H1 (cell line): ENCODE results near the gene PLEKHM3. TPM values are rescaled to one million over a fixed set of nuclear protein-coding genes. Genes with fewer than 3 reads are reported as not detected.

Experiments used
- CTCF ChIA-PET: fragments of 300-600 bp; sonication (Branson Sonifier 250); formaldehyde crosslinking; loops from one replicate; lab custom pipeline; 2021; ENCODE audit not compliant: partially characterized antibody; lab: Charles Lee
- POLR2A ChIA-PET: fragments of 300-600 bp; sonication (Branson Sonifier 250); formaldehyde crosslinking; loops from one replicate; lab custom pipeline; 2021; ENCODE audit warnings: inconsistent platforms; ENCODE audit not compliant: partially characterized antibody; lab: Charles Lee
- DNase-seq, 2 experiments: peaks; one replicate each; pipeline versions ENCODE4 v3.0.0 to v3.0.0-alpha.2; 2010 to 2022; ENCODE audit warnings: low spot score in 2 of 2, low read depth in 1 of 2, mixed read lengths in 1 of 2
- FAIRE-seq: peaks from 2 replicates; lab custom pipeline; 2011; peaks lifted over from hg19 to GRCh38; lab: Jason Lieb, UNC
- H2AFZ ChIP-seq: 2 replicates; pipeline ENCODE4 v1.8.1; 2012; ENCODE audit warnings: low read length, inconsistent platforms
- H2AK5ac ChIP-seq: 2 replicates; pipeline ENCODE4 v1.6.1; 2013; ENCODE audit warnings: low read depth, low read length
- H2BK120ac ChIP-seq: replicated peaks from 2 replicates; pipeline ENCODE3; 2013; ENCODE audit warnings: low read depth, low read length, inconsistent platforms
- H2BK12ac ChIP-seq: 2 replicates; pipeline ENCODE4 v1.6.1; 2013; ENCODE audit warnings: low read depth, low read length
- H2BK15ac ChIP-seq: 2 replicates; pipeline ENCODE4 v1.6.1; 2013; ENCODE audit warnings: low read length
- H2BK20ac ChIP-seq: 2 replicates; pipeline ENCODE4 v1.6.1; 2013; ENCODE audit warnings: low read length
- H2BK5ac ChIP-seq: 2 replicates; pipeline ENCODE4 v1.6.1; 2013; ENCODE audit warnings: low read depth, low read length
- H3K14ac ChIP-seq: 2 replicates; pipeline ENCODE4 v1.6.1; 2013; ENCODE audit warnings: inconsistent platforms; ENCODE audit not compliant: insufficient read length
- H3K18ac ChIP-seq: 2 replicates; pipeline ENCODE4 v1.6.1; 2013; ENCODE audit warnings: low read length; ENCODE audit errors: extremely low read depth
- H3K23ac ChIP-seq: 2 replicates; pipeline ENCODE4 v1.6.1; 2013; ENCODE audit warnings: inconsistent platforms; ENCODE audit not compliant: insufficient read length
- H3K23me2 ChIP-seq: 2 replicates; pipeline ENCODE4 v1.6.1; 2013; ENCODE audit warnings: low read depth, low read length
- H3K27ac ChIP-seq: 2 replicates; pipeline ENCODE4 v1.6.1; 2011; ENCODE audit warnings: low read depth, low read length, inconsistent platforms
- H3K27me3 ChIP-seq, 4 experiments: replicated peaks in 1 of 4; 1 replicate in 1 of 4; 2 replicates in 3 of 4; pipeline versions ENCODE4 v1.6.1 to v1.8.1; 2011 to 2013; ENCODE audit warnings: low read length in 3 of 4, mild to moderate bottlenecking in 3 of 4, inconsistent platforms in 2 of 4, mixed read lengths in 2 of 4, moderate library complexity in 1 of 4; ENCODE audit not compliant: control insufficient read depth in 3 of 4, insufficient read depth in 3 of 4; ENCODE audit errors: extremely low read depth in 1 of 4
- H3K36me3 ChIP-seq, 4 experiments: 2 replicates each; pipeline versions ENCODE4 v1.6.1 to v1.8.1; 2011 to 2013; ENCODE audit warnings: mild to moderate bottlenecking in 4 of 4, low read length in 3 of 4, moderate library complexity in 2 of 4, control low read depth in 1 of 4, inconsistent platforms in 1 of 4; ENCODE audit not compliant: insufficient read depth in 4 of 4, control insufficient read depth in 2 of 4
- H3K4ac ChIP-seq: replicated peaks from 2 replicates; pipeline ENCODE3; 2013; ENCODE audit warnings: low read length, low read depth, mixed read lengths, inconsistent platforms; ENCODE audit not compliant: insufficient read length
- H3K4me1 ChIP-seq, 4 experiments: replicated peaks in 1 of 4; 1 replicate in 1 of 4; 2 replicates in 3 of 4; pipeline versions ENCODE4 v1.6.1 to v1.8.1; 2011 to 2013; ENCODE audit warnings: low read length in 3 of 4, inconsistent platforms in 2 of 4, mixed read lengths in 1 of 4; ENCODE audit not compliant: insufficient read depth in 4 of 4, control insufficient read depth in 3 of 4
- H3K4me2 ChIP-seq, 2 experiments: 2 replicates each; pipeline versions ENCODE4 v1.6.1 to v1.8.1; 2011 to 2013; ENCODE audit warnings: low read depth in 2 of 2, low read length in 2 of 2, control low read depth in 1 of 2, inconsistent platforms in 1 of 2, mild to moderate bottlenecking in 1 of 2; ENCODE audit not compliant: insufficient read depth in 1 of 2
- H3K4me3 ChIP-seq, 4 experiments: fragments of 200-600, 300-600 bp in 1 of 4; sonication (generic), shearing (Covaris generic), sonication (Bioruptor Twin) in 1 of 4; 2 replicates each; pipeline versions ENCODE4 v1.5.1 to v1.8.1; 2011 to 2016; ENCODE audit warnings: low read length in 4 of 4, low read depth in 3 of 4, control low read depth in 2 of 4, inconsistent platforms in 2 of 4, mild to moderate bottlenecking in 2 of 4, mixed read lengths in 1 of 4, moderate library complexity in 1 of 4; ENCODE audit not compliant: insufficient read depth in 2 of 4; ENCODE audit errors: extremely low read depth in 1 of 4
- H3K56ac ChIP-seq: replicated peaks from 2 replicates; pipeline ENCODE3; 2013; ENCODE audit warnings: low read depth, mild to moderate bottlenecking, mixed read lengths, low read length, inconsistent platforms; ENCODE audit not compliant: insufficient read length
- H3K79me1 ChIP-seq: 2 replicates; pipeline ENCODE4 v1.6.1; 2013; ENCODE audit warnings: low read depth, low read length, control low read depth
- H3K79me2 ChIP-seq, 2 experiments: 2 replicates each; pipeline versions ENCODE4 v1.6.1 to v1.8.1; 2012 to 2013; ENCODE audit warnings: low read length in 2 of 2, mild to moderate bottlenecking in 2 of 2, inconsistent platforms in 1 of 2; ENCODE audit not compliant: insufficient read depth in 2 of 2, control insufficient read depth in 1 of 2
- H3K9ac ChIP-seq, 4 experiments: replicated peaks in 1 of 4; 1 replicate in 1 of 4; 2 replicates in 3 of 4; pipeline versions ENCODE4 v1.6.1 to v1.8.1; 2011 to 2013; ENCODE audit warnings: low read depth in 3 of 4, low read length in 3 of 4, control low read depth in 2 of 4, mild to moderate bottlenecking in 2 of 4, moderate library complexity in 2 of 4, inconsistent platforms in 1 of 4; ENCODE audit errors: extremely low read depth in 1 of 4
- H3K9me3 ChIP-seq, 2 experiments: 2 replicates each; pipeline versions ENCODE4 v1.6.1 to v1.8.1; 2012 to 2013; ENCODE audit warnings: mild to moderate bottlenecking in 2 of 2, moderate library complexity in 2 of 2, control low read depth in 1 of 2, inconsistent platforms in 1 of 2, low read depth in 1 of 2, low read length in 1 of 2, mixed read lengths in 1 of 2; ENCODE audit not compliant: insufficient read depth in 2 of 2
- H4K20me1 ChIP-seq, 2 experiments: replicated peaks in 1 of 2; 2 replicates each; pipeline versions ENCODE3 to v1.8.1; 2011 to 2013; ENCODE audit warnings: inconsistent platforms in 2 of 2, low read length in 2 of 2, mild to moderate bottlenecking in 1 of 2; ENCODE audit not compliant: insufficient read depth in 2 of 2, control insufficient read depth in 1 of 2
- H4K5ac ChIP-seq: 2 replicates; pipeline ENCODE4 v1.6.1; 2013; ENCODE audit warnings: low read length, low read depth, mixed read lengths, inconsistent platforms; ENCODE audit not compliant: insufficient read length
- H4K8ac ChIP-seq: 2 replicates; pipeline ENCODE4 v1.8.0; 2013; ENCODE audit warnings: mild to moderate bottlenecking, moderate library complexity, low read length, inconsistent platforms; ENCODE audit not compliant: insufficient read depth; ENCODE audit errors: extremely low read depth
- H4K91ac ChIP-seq: replicated peaks from 2 replicates; pipeline ENCODE3; 2013; ENCODE audit warnings: low read length, mixed read lengths, inconsistent platforms; ENCODE audit not compliant: insufficient read length
- ASH2L ChIP-seq: fragments of 200-600, 300-600 bp; sonication (generic); IDR thresholded peaks from one replicate; pipeline ENCODE4 v1.7.1; 2017; ENCODE audit warnings: low read length
- BCL11A ChIP-seq, 2 experiments: IDR thresholded peaks; one replicate each; pipeline ENCODE4 v1.6.1; 2011; ENCODE audit warnings: low read depth in 2 of 2, low read length in 2 of 2, mild to moderate bottlenecking in 2 of 2
- CBX8 ChIP-seq: fragments of 300-800, 300-1000 bp; sonication (generic); IDR thresholded peaks from 2 replicates; pipeline ENCODE4 v1.7.1; 2016; ENCODE audit warnings: low read depth, low read length, borderline replicate concordance
- HDAC2 ChIP-seq, 2 experiments: fragments of 300-600 bp in 1 of 2; sonication (generic) in 1 of 2; IDR thresholded peaks; 2 replicates each; pipeline ENCODE4 v1.6.1; 2011 to 2012; ENCODE audit warnings: low read depth in 2 of 2, low read length in 2 of 2, mild to moderate bottlenecking in 2 of 2, moderate library complexity in 2 of 2, borderline replicate concordance in 1 of 2, inconsistent platforms in 1 of 2
- NANOG ChIP-seq: IDR thresholded peaks from 2 replicates; pipeline ENCODE4 v1.6.1; 2011; ENCODE audit warnings: low read length, low read depth, mild to moderate bottlenecking, inconsistent platforms; ENCODE audit not compliant: insufficient read depth, poor library complexity, severe bottlenecking
- RAD21 ChIP-seq, 2 experiments: IDR thresholded peaks in 1 of 2; conservative IDR thresholded peaks in 1 of 2; 2 replicates each; pipeline ENCODE4 v1.6.1; 2011; ENCODE audit warnings: low read depth in 2 of 2, low read length in 2 of 2, improper control_type of control experiment in 1 of 2, inconsistent platforms in 1 of 2, mild to moderate bottlenecking in 1 of 2, moderate library complexity in 1 of 2
- SP4 ChIP-seq: IDR thresholded peaks from 2 replicates; pipeline ENCODE4 v1.6.1; 2012; ENCODE audit warnings: low read length, inconsistent platforms
- TBP ChIP-seq: IDR thresholded peaks from 2 replicates; pipeline ENCODE4 v1.6.1; 2011; ENCODE audit warnings: low read depth, low read length, improper control_type of control experiment
- WGBS, 2 experiments: shearing (Covaris generic) in 1 of 2; methylation state at CpG; one replicate each; pipeline versions ENCODE4 v1.1.6 to v1.1.7; 2013 to 2015; ENCODE audit warnings: low lambda C conversion rate in 2 of 2, mixed read lengths in 2 of 2, inconsistent platforms in 1 of 2, low coverage in 1 of 2, missing lambda C conversion rate in 1 of 2; ENCODE audit not compliant: insufficient replicate concordance in 2 of 2, insufficient coverage in 1 of 2, insufficient read length in 1 of 2; ENCODE audit errors: extremely low coverage in 1 of 2, missing lambda C conversion rate in 1 of 2; 5-methylcytosine and 5-hydroxymethylcytosine counted together
- polyA plus RNA-seq, 7 experiments: library from polyadenylated mRNA; depleted of rRNA in 3 of 7; stranded (reverse) in 5 of 7; unstranded in 2 of 7; fragments of >200 nt in 5 of 7; fragments of 200-250 nt in 2 of 7; gene quantifications; 1 replicate in 5 of 7; 2 replicates in 1 of 7; 4 replicates in 1 of 7; pipeline versions ENCODE4 v1.2.1 to v1.2.3, GENCODE V29; 2011 to 2013; ENCODE audit warnings: missing spikeins in 2 of 7, mixed read lengths in 2 of 7
- total RNA-seq: library from RNA; stranded (reverse); fragmentation: NEBNext Ultra II Directional; extraction: Animal tissue kit (Norgen Biotek cat#: 25700); gene quantifications from 2 replicates; pipeline ENCODE4 v1.2.1, GENCODE V29; 2021

The PLEKHM3 gene
- total and polyA plus RNA-seq, 2 of the 8 experiments (the other 6 are each of a cell fraction or from before 2014, with no cell fraction given): 2.3 to 5.8 TPM

DNA sequence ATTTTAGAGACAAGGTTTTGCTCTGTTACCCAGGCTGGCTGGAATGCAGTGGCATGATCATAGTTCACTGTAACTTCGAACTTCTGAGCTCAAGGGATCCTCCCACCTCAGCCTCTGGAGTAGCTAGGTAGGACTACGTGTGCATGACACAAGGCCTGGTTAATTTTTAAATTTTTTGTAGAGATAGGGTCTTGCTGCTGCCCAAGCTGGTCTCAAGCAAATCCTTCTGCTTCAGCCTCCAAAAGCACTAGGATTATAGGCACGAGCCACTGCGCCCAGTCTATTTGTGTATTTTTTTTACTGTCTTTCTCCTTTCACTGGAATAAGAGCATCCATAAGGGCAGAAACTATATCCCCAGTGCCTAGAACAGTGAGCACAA is 89.3 kb downstream of the PLEKHM3 start:
- Histone ChIP-seq H3K4me2 (no peak overlapping the region), H3K27me3 (no peaks in the 10 kb centered on the region), H3K56ac (no peak overlapping the region), H4K20me1 (no peaks in the 10 kb centered on the region), H2AFZ (no peak overlapping the region), H2BK15ac (no peak overlapping the region), H2BK12ac (no peak overlapping the region), H2BK120ac (no peak overlapping the region), H2BK5ac (no peak overlapping the region), H3K79me2 (no peaks in the 10 kb centered on the region), H4K5ac (no peak overlapping the region), H4K91ac (no peak overlapping the region), H3K4me3 (no peak overlapping the region), H3K36me3 (no peaks in the 10 kb centered on the region), H3K23ac (no peak overlapping the region), H3K79me1 (no peaks in the 10 kb centered on the region), H3K9me3 (no peaks in the 10 kb centered on the region), H3K4me1 (peaks cover 3 to 18% (median 3%) of the 10 kb centered on the region in 4 experiments; a peak in 4 of 7 replicates), H3K4ac (no peak overlapping the region), H3K9ac (no peak overlapping the region), H3K14ac (no peak overlapping the region), H2AK5ac (no peak overlapping the region), H2BK20ac (no peak overlapping the region), H3K23me2 (no peaks in the 10 kb centered on the region), H4K8ac (no peak overlapping the region), H3K18ac (no peak overlapping the region), H3K27ac (no peak overlapping the region)
- no peak for FAIRE-seq
- TF ChIP-seq CBX8 (no peak), HDAC2 (IDR thresholded peaks at IDR 0.05; ENCODE audit: borderline replicate concordance in 1 of 2, low read depth in 2 of 2, low read length in 2 of 2) (no peak), RAD21 (IDR thresholded peaks at IDR 0.05 in 1 of 2, conservative IDR thresholded peaks at IDR 0.05 in 1 of 2; ENCODE audit: low read depth in 2 of 2, low read length in 2 of 2) (no peak), BCL11A (IDR thresholded peaks at IDR 0.05; ENCODE audit: low read depth in 2 of 2, low read length in 2 of 2) (no peak), NANOG (no peak), TBP (no peak), SP4 (no peak), ASH2L (no peak)
- CTCF ChIA-PET: interaction anchor here (1.0 to 2.8 kb wide), 5 partner anchors 21 to 190 kb away, joined by 3 to 11 read pairs (median 4); no protein-coding TSS in a partner anchor
- no peak for DNase-seq
- 90% methylated on average over 4 of the region's 4 CpGs; no CpG with 5 or more reads in 1 of the 2 experiments for WGBS, 2 experiments
- POLR2A ChIA-PET: interaction anchor here (1.2 kb wide), 1 partner anchor 166 kb away, joined by 3 read pairs; the partner anchor contains the start of gene FZD5
